HT1080 (cell line): ENCODE measurements around the gene SSNA1. TPM values are rescaled to one million over a fixed set of nuclear protein-coding genes. Genes with fewer than 3 reads are reported as not detected.

Experiments
- DNase-seq: peaks from one replicate; pipeline ENCODE4 v3.0.0-alpha.2; 2015; ENCODE audit warnings: low read depth
- total RNA-seq: library from RNA; depleted of rRNA; stranded (reverse); fragments of >200 nt; shearing (Covaris generic); gene quantifications from 2 replicates; pipeline ENCODE4 v1.2.3, GENCODE V29; 2014

SSNA1 gene
- total RNA-seq, 1 experiment from 2014 or later, result 101 TPM

GRCh38 chr9:137182836-137183235 is 5.6 kb upstream of the SSNA1 start:
- DNase-seq, result no peak

GRCh38 chr9:137183980-137184595 is 4.4 kb upstream of the SSNA1 start:
- DNase-seq, result no peak

- no peak for DNase-seq
These were observed 3.4 kb upstream of the SSNA1 start for GRCh38 chr9:137184881-137185660.

- DNase-seq, result no peak
These were observed 2.6 kb upstream of the SSNA1 start for GRCh38 chr9:137185921-137186320.

- no peak for DNase-seq
These were observed 2.1 kb upstream of the SSNA1 start for GRCh38 chr9:137186385-137186784.

GRCh38 chr9:137187386-137187785 is 1.1 kb upstream of the SSNA1 start:
- no peak for DNase-seq

GRCh38 chr9:137188086-137188489 is 388 bp upstream of the SSNA1 start:
- no peak for DNase-seq

GRCh38 chr9:137189297-137190295 is 1.1 kb downstream of the SSNA1 start:
- DNase-seq, result no peak

- no peak for DNase-seq
These were observed 1.9 kb downstream of the SSNA1 start for GRCh38 chr9:137190315-137190856.

- no peak for DNase-seq
These were observed 2.8 kb downstream of the SSNA1 start for GRCh38 chr9:137191245-137191644.

GRCh38 chr9:137191691-137192447 is 3.4 kb downstream of the SSNA1 start:
- no peak for DNase-seq

GRCh38 chr9:137192448-137192780 is 3.9 kb downstream of the SSNA1 start:
- no peak for DNase-seq

- no peak for DNase-seq
These were observed 4.4 kb downstream of the SSNA1 start for GRCh38 chr9:137192859-137193258.

GRCh38 chr9:137193771-137194170 is 5.3 kb downstream of the SSNA1 start:
- no peak for DNase-seq

GRCh38 chr9:137194388-137194787 is 5.9 kb downstream of the SSNA1 start:
- DNase-seq, result no peak

- no peak for DNase-seq
These were observed 6.4 kb downstream of the SSNA1 start for GRCh38 chr9:137194909-137195308.

- no peak for DNase-seq
These were observed 7.2 kb downstream of the SSNA1 start for GRCh38 chr9:137195525-137196220.

- DNase-seq, result no peak
These were observed 9.8 kb downstream of the SSNA1 start for GRCh38 chr9:137198051-137198901.

GRCh38 chr9:137198902-137199283 is 10.4 kb downstream of the SSNA1 start:
- DNase-seq, result no peak
